Endothelial cell of umbilical vein (primary cell): Measurements from ENCODE around the gene CPXM2. TPM values are rescaled to one million over a fixed set of nuclear protein-coding genes. Genes with fewer than 3 reads are reported as not detected.

Experiments used
- BruUV-seq: library from RNA; stranded (reverse); fragments of 400-500 nt; replicated peaks from 2 replicates; lab custom pipeline; 2021; lab: Mats Ljungman, UMichigan
- CTCF ChIA-PET: fragments of 300-600, 350-600 bp; sonication (Branson Sonifier 250); formaldehyde crosslinking; loops from one replicate; lab custom pipeline; 2021; ENCODE audit warnings: antibody characterized with exemption, inconsistent platforms; lab: Charles Lee
- POLR2A ChIA-PET: fragments of 300-600, 350-600 bp; sonication (Branson Sonifier 250); formaldehyde crosslinking; loops from one replicate; lab custom pipeline; 2021; ENCODE audit warnings: antibody characterized with exemption, inconsistent platforms; lab: Charles Lee
- DNase-seq: peaks from one replicate; pipeline ENCODE4 v3.0.0-alpha.2; 2011; ENCODE audit warnings: low read depth, low spot score
- FAIRE-seq: peaks from 2 replicates; lab custom pipeline; 2011; peaks lifted over from hg19 to GRCh38; lab: Jason Lieb, UNC
- H2AFZ ChIP-seq: 2 replicates; pipeline ENCODE4 v1.6.0; 2012; ENCODE audit warnings: low read depth, low read length, control low read depth, inconsistent platforms
- H3K27ac ChIP-seq: 2 replicates; pipeline ENCODE4 v1.5.1; 2011; ENCODE audit warnings: low read depth, mild to moderate bottlenecking, control low read depth, low read length, moderate library complexity; ENCODE audit not compliant: insufficient read depth
- H3K27me3 ChIP-seq, 2 experiments: 2 replicates each; pipeline versions ENCODE4 v1.6.0 to v1.6.1; 2011; ENCODE audit warnings: low read length in 2 of 2, mixed read lengths in 1 of 2; ENCODE audit not compliant: control insufficient read depth in 2 of 2, insufficient read depth in 2 of 2
- H3K36me3 ChIP-seq, 2 experiments: 2 replicates in 1 of 2; 3 replicates in 1 of 2; pipeline ENCODE4 v1.5.1; 2011; ENCODE audit warnings: low read length in 2 of 2, mild to moderate bottlenecking in 1 of 2, moderate library complexity in 1 of 2; ENCODE audit not compliant: control insufficient read depth in 2 of 2, insufficient read depth in 2 of 2; ENCODE audit errors: extremely low read depth in 1 of 2
- H3K4me1 ChIP-seq: 3 replicates; pipeline ENCODE4 v1.5.1; 2011; ENCODE audit warnings: mild to moderate bottlenecking, low read length; ENCODE audit not compliant: control insufficient read depth, insufficient read depth; ENCODE audit errors: extremely low read depth
- H3K4me2 ChIP-seq: 2 replicates; pipeline ENCODE4 v1.6.1; 2011; ENCODE audit warnings: low read length, control low read depth, mixed read lengths; ENCODE audit not compliant: insufficient read depth
- H3K4me3 ChIP-seq, 3 experiments: fragments of 200-600 bp in 1 of 3; sonication (generic), shearing (Covaris generic) in 1 of 3; replicated peaks in 1 of 3; 2 replicates each; pipeline ENCODE4 v1.5.1; 2011 to 2016; ENCODE audit warnings: control low read depth in 3 of 3, low read length in 3 of 3, mild to moderate bottlenecking in 2 of 3, inconsistent platforms in 1 of 3, low read depth in 1 of 3, moderate library complexity in 1 of 3; ENCODE audit not compliant: insufficient read depth in 1 of 3
- H3K79me2 ChIP-seq: 2 replicates; pipeline ENCODE4 v1.6.0; 2012; ENCODE audit warnings: low read length, inconsistent platforms; ENCODE audit not compliant: control insufficient read depth, insufficient read depth
- H3K9ac ChIP-seq: replicated peaks from 2 replicates; pipeline ENCODE3; 2011; ENCODE audit warnings: low read length, control low read depth; ENCODE audit not compliant: insufficient read depth; ENCODE audit errors: extremely low read depth
- H3K9me1 ChIP-seq: replicated peaks from 3 replicates; pipeline ENCODE4 v1.6.0; 2011; ENCODE audit warnings: mild to moderate bottlenecking, low read length; ENCODE audit not compliant: control insufficient read depth, insufficient read depth; ENCODE audit errors: extremely low read depth
- H3K9me3 ChIP-seq: replicated peaks from 2 replicates; pipeline ENCODE4 v1.5.1; 2012; ENCODE audit warnings: low read length, inconsistent platforms; ENCODE audit not compliant: control insufficient read depth, insufficient read depth
- H4K20me1 ChIP-seq: replicated peaks from 2 replicates; pipeline ENCODE3; 2011; ENCODE audit warnings: mild to moderate bottlenecking, low read length; ENCODE audit not compliant: control insufficient read depth, insufficient read depth; ENCODE audit errors: extremely low read depth
- CTCF ChIP-seq, 2 donors: IDR thresholded peaks; 1 replicate in 1 of 2; 2 replicates in 1 of 2; pipeline ENCODE4 v1.5.1; 2011; ENCODE audit warnings: low read length in 2 of 2, mild to moderate bottlenecking in 2 of 2, moderate library complexity in 2 of 2, control low read depth in 1 of 2, inconsistent platforms in 1 of 2, low read depth in 1 of 2; ENCODE audit not compliant: insufficient read depth in 1 of 2; ENCODE audit errors: extremely low read depth in 1 of 2
- EZH2 ChIP-seq: IDR thresholded peaks from 2 replicates; pipeline ENCODE4 v1.6.1; 2012; ENCODE audit warnings: borderline replicate concordance, low read depth, mild to moderate bottlenecking, moderate library complexity, low read length, inconsistent platforms; ENCODE audit not compliant: severe bottlenecking
- FOS ChIP-seq: IDR thresholded peaks from 2 replicates; pipeline ENCODE4 v1.6.1; 2011; ENCODE audit warnings: mild to moderate bottlenecking, low read length, moderate library complexity, borderline replicate concordance; ENCODE audit not compliant: insufficient read depth
- GATA2 ChIP-seq: IDR thresholded peaks from 2 replicates; pipeline ENCODE4 v1.7.0; 2011; ENCODE audit warnings: low read depth, mild to moderate bottlenecking, moderate library complexity, mixed read lengths, low read length; ENCODE audit not compliant: insufficient read length, insufficient read depth
- JUN ChIP-seq: IDR thresholded peaks from 2 replicates; pipeline ENCODE4 v1.6.1; 2011; ENCODE audit warnings: borderline replicate concordance, low read depth; ENCODE audit not compliant: insufficient read length, insufficient read depth
- MAX ChIP-seq: IDR thresholded peaks from 2 replicates; pipeline ENCODE4 v1.6.1; 2011; ENCODE audit not compliant: insufficient read depth, insufficient read length
- MYC ChIP-seq: IDR thresholded peaks from one replicate; pipeline ENCODE4 v1.6.1; 2011; ENCODE audit warnings: mild to moderate bottlenecking, low read depth, low read length
- POLR2A ChIP-seq: IDR thresholded peaks from 2 replicates; pipeline ENCODE4 v1.6.1; 2012; ENCODE audit warnings: low read depth, mild to moderate bottlenecking, control low read depth, low read length
- POLR2AphosphoS5 ChIP-seq: IDR thresholded peaks from 2 replicates; pipeline ENCODE4 v1.6.1; 2012; ENCODE audit warnings: low read depth, mild to moderate bottlenecking, control low read depth, low read length, moderate library complexity; ENCODE audit not compliant: insufficient read depth
- dilution Hi-C: fragments of 300-500 bp; cut with MboI; formaldehyde crosslinking; loops from one replicate; pipeline ENCODE4 v1.15.0; 2019; ENCODE audit warnings: low sequenced_read_pairs; ENCODE audit not compliant: extremely low pct_ligation_motif_present
- intact Hi-C: fragments of 100-400 bp; cut with micrococcal nuclease; formaldehyde crosslinking; loops from one replicate; pipeline ENCODE4 v1.10.0; 2022
- polyA plus RNA-seq, 4 experiments: library from polyadenylated mRNA; depleted of rRNA in 3 of 4; stranded (reverse) in 3 of 4; unstranded in 1 of 4; fragments of >200 nt; gene quantifications; 2 replicates each; pipeline versions ENCODE4 v1.2.1 to v1.2.3, GENCODE V29; 2011 to 2012; ENCODE audit warnings: missing spikeins in 1 of 4
- total RNA-seq: library from RNA; stranded (reverse); gene quantifications from 2 replicates; pipeline ENCODE4 v1.2.3, GENCODE V29; 2021

CPXM2 gene
- total and polyA plus RNA-seq, 2 donors (not counting 3 experiments of a cell fraction or from before 2014, with no cell fraction given): 1.8 to 2.7 TPM

- H3K27ac ChIP-seq: no peak overlapping the region
- TF ChIP-seq POLR2A (no peak), MAX (no peak), JUN (no peak), GATA2 (no peak), FOS (no peak), CTCF (IDR thresholded peaks at IDR 0.05; ENCODE audit: extremely low read depth in 1 of 2, insufficient read depth in 1 of 2, low read depth in 1 of 2, low read length in 2 of 2) (no peak), MYC (no peak), EZH2 (no peak), POLR2AphosphoS5 (no peak)
- no peak overlapping the region for H3K4me2 ChIP-seq
- H3K79me2 ChIP-seq: no peaks in the 10 kb centered on the region
- dilution Hi-C loops: no loop called here
- no TSS peak for BruUV-seq
- H3K4me3 ChIP-seq: no peak overlapping the region
- intact Hi-C loops: no loop called here
- no peaks in the 10 kb centered on the region for H3K4me1 ChIP-seq
- H4K20me1 ChIP-seq: no peaks in the 10 kb centered on the region
- no peak overlapping the region for H3K9ac ChIP-seq
- no peaks in the 10 kb centered on the region for H3K9me3 ChIP-seq
- no peak for FAIRE-seq
- H3K9me1 ChIP-seq: no peaks in the 10 kb centered on the region
- POLR2A ChIA-PET: no interaction called here
- H2AFZ ChIP-seq: no peak overlapping the region
- CTCF ChIA-PET: no interaction called here
- no peaks in the 10 kb centered on the region for H3K36me3 ChIP-seq
- DNase-seq: no peak
- no peaks in the 10 kb centered on the region for H3K27me3 ChIP-seq
These were observed 148.0 kb downstream of the CPXM2 start for GRCh38 chr10:123743441-123744223.
